GM12875 (cell line): ENCODE results near the gene CNTNAP2.

Experiments used
- H3K4me3 ChIP-seq: one replicate; pipeline ENCODE4 v1.5.1; 2011; ENCODE audit warnings: low read depth, low read length, control low read depth
- TF ChIP-seq, protein P1 (sequence below): IDR thresholded peaks from 2 replicates; pipeline ENCODE4 v1.5.1; 2011; ENCODE audit warnings: low read depth, mild to moderate bottlenecking, control low read depth, inconsistent platforms, low read length, moderate library complexity, borderline replicate concordance; ENCODE audit not compliant: insufficient read depth

CNTNAP2 gene

DNA sequence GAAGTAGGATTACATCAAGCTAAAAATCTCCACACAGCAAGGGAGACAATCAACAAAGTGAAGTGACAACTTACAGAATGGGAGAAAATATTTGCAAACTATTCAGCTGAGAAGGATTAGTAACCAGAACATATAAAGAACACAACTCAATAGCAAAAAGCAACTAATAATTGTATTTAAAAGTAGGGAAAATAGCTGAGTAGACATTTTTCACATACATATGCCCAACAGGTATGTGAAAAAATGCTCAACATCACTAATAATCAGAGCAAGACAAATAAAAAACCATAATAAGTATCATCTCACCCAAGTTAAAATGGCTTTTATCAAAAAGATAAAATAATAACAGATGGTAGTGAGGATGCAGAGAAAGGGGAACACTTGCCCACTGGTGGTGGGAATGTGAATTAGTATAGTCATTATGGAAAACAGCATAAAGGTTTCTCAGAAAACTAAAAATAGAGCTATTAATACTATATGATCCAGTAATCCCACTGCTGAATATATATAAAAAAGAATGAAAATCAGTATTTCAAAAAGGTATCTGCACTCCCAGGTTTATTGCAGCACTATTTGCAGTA, 1689.5 kb downstream of the CNTNAP2 start:
- H3K4me3 ChIP-seq: no peak overlapping the region
- TF ChIP-seq, protein P1, sequence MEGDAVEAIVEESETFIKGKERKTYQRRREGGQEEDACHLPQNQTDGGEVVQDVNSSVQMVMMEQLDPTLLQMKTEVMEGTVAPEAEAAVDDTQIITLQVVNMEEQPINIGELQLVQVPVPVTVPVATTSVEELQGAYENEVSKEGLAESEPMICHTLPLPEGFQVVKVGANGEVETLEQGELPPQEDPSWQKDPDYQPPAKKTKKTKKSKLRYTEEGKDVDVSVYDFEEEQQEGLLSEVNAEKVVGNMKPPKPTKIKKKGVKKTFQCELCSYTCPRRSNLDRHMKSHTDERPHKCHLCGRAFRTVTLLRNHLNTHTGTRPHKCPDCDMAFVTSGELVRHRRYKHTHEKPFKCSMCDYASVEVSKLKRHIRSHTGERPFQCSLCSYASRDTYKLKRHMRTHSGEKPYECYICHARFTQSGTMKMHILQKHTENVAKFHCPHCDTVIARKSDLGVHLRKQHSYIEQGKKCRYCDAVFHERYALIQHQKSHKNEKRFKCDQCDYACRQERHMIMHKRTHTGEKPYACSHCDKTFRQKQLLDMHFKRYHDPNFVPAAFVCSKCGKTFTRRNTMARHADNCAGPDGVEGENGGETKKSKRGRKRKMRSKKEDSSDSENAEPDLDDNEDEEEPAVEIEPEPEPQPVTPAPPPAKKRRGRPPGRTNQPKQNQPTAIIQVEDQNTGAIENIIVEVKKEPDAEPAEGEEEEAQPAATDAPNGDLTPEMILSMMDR: no peak

DNA sequence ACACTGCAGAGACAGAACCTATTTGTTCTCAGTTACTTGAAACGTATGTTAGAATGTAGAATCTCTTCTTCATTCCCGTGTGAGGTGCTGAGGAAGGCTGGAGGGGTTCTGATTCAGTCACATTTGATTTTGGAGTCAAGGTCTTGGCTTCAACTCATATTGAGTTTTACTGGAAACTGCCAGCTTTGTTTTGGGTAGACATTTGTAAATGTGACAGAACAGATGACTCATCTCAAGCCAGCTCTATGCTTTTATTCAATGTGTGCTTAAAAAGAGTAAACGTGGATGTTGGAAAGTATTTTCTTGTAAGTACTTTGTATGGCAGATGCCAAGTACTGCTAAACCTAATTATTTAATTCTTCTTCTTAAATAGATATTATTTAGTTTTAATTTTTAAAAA, 1693.2 kb downstream of the CNTNAP2 start:
- no peak overlapping the region for H3K4me3 ChIP-seq
- TF ChIP-seq, protein P1: no peak

DNA sequence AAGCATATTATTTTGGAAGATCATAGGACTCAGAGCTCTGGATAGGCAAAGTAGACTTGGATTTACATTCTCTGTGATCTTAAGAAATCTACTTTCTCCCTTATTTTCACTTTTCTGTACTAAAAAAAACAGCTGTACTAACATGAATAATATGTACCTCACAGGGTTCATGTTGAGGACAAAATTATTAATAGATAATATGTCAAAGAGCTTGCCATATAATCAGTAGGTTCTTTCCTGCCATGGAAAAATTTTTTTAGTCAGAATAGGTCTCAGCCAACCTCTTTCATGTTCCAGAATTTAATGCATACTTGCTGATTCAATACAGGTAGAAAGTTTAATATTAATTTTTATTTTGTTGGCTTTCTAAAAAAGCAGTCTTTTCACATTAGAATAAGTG, 1693.7 kb downstream of the CNTNAP2 start:
- no peak overlapping the region for H3K4me3 ChIP-seq
- TF ChIP-seq, protein P1: no peak

GRCh38 chr7:147811923-147812322, 1695.3 kb downstream of the CNTNAP2 start:
- no peak overlapping the region for H3K4me3 ChIP-seq
- TF ChIP-seq, protein P1: no peak

- TF ChIP-seq, protein P1: no peak
Measured at GRCh38 chr7:147813316-147813715, 1696.7 kb downstream of the CNTNAP2 start.

DNA sequence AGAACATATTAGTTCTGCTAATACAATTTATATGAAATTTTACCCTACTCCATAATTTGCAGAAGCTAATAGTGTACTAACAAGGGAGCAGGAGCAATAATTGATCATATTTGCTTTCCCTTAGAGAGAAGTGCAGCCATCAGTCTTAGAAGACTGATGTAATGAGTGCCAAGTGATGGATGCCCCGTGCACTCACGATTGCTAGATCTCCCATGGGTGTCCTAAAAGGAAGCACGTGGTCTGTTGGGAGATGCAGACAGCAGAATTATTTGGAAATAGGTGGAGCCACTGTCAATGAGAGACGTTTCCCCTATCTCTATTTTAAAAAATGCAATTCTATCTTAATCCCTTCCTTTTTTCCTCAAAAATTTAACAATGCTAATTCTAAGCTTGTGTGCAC, 1701.7 kb downstream of the CNTNAP2 start:
- H3K4me3 ChIP-seq: no peak overlapping the region
- TF ChIP-seq, protein P1: no peak

More at GRCh38 chr7:147813316-147813715, 1696.7 kb downstream of the CNTNAP2 start:
- H3K4me3 ChIP-seq: no peak overlapping the region

DNA sequence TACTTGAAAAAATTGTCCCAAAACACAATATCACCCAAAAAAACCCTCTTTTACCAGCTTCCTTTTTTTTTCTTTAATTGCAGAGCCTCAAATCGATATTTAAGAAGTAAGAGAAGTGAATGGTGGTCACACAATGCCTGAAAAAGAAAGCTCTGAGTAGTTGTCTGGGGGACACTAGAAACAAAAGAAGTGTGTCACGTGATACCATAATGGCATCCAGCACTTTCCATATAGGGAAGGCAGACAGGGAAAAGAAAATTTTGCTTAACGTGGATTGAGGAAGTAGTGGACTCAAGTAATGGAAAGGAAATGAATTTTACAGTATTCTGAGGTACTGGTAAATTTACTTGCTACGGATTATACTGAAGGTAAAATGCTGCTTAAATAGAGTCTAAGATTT, 1708.1 kb downstream of the CNTNAP2 start:
- H3K4me3 ChIP-seq: no peak overlapping the region
- TF ChIP-seq, protein P1: no peak
